Endometrial microvascular endothelial cells (primary cell): Measurements from ENCODE around the gene PRPF40B. TPM values are rescaled to one million over a fixed set of nuclear protein-coding genes. Genes with fewer than 3 reads are reported as not detected.

Source experiments
- in situ Hi-C: cut with HindIII; loops from 2 replicates; pipeline ENCODE4 v1.10.0; 2017; ENCODE audit warnings: low sequenced_read_pairs, low pct_unique_long_range_greater_than_20kb; ENCODE audit errors: inconsistent ontology term
- total RNA-seq: library from RNA; depleted of rRNA; stranded (reverse); fragments of >200 nt; gene quantifications from one replicate; pipeline ENCODE4 v1.2.3, GENCODE V29; 2015; ENCODE audit errors: inconsistent ontology term

PRPF40B gene
- total RNA-seq, 1 donor from 2014 or later: 7.2 TPM

GRCh38 chr12:49672301-49673217, 49.2 kb downstream of the PRPF40B start:
- in situ Hi-C loops: no loop called here

- in situ Hi-C loops: no loop called here
Measured at GRCh38 chr12:49673446-49674317, 50.3 kb downstream of the PRPF40B start.

DNA sequence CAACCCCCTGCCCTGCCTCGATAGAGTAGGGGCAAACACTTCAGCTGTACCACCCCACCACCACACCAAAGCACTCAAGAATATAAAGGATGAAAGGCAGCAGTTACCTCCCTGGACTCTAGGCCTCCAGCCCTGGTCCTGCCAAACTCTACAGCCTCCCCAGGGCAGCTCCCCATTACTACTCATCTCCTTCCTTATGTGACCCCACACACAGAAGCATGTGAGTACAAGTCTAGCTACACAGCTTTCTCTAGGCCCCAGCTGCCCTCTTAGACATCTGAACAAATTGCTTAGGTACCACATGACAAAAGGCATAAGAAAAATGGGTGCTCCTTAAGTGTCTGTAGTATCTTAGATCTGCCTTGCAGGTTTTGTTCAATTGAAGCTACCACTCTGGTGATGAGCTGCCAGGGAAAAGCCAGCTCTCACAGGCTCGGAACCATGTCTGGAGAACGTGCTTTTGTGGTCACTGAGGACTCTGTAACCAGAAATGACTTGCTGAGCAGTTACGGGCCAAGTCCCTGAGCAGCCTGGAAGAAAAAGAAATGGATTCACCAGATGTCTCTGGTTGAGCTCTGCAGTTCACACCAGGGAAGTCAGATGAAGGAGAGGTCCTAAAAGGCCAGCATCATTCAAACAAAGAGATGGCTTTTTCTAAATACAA, 51.1 kb downstream of the PRPF40B start:
- in situ Hi-C loops: no loop called here

DNA sequence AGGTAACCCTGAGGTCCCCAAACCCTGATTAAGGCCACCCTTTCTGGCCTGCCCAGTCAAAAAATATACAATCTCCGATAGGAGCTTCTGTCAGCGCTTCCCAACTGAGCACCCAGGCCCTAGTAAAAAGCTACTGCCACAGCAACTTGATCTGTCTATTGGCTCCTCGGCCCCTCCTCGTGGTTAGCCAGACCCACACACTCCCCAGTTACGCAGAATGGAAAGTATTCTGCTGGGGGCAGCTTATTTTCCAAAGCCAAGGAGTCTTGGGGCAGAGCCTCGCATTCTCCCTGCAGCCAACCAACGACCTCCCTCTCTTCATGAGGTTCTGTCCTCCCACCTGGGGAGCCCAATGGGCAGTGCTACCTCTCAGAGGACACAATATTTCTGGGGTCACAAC, 51.8 kb downstream of the PRPF40B start:
- in situ Hi-C loops: no loop called here

DNA sequence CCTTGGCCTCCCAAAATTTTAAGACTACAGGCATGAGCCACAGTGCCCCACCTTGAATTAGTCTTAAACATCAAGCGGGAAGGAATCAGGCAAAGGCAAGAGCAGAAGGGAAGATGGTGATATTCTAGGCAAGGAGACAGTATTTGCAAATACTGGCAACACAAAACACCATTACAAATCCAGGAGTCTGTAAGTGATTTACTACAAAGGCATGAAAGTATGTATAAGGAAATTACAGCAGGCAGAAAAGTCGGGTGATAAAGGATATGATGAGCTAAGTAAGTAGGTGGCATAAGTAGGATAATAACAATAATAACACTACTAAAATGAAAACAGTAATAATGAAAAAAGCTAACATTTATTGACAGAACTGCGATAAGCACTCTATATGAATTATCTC, 55.4 kb downstream of the PRPF40B start:
- in situ Hi-C loops: no loop called here

DNA sequence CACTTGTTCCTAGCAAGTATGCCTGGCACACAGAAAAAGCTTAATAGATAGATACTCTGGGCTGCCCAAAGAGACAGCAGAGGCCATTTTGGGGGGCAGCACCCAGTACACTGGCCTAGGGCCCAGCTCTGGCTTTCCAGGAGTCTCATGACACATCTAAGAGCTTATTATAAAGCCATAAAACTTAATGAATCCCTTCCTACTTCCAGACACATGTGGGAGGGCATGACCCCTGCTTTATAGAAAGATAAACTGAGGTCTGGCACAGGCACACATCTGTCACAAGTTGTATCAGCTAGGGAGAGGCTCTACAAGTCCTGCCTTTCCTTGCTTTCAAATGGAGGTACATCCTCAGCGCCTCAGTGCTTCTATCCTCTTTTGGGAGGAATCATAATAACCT, 56.7 kb downstream of the PRPF40B start:
- in situ Hi-C loops: no loop called here

DNA sequence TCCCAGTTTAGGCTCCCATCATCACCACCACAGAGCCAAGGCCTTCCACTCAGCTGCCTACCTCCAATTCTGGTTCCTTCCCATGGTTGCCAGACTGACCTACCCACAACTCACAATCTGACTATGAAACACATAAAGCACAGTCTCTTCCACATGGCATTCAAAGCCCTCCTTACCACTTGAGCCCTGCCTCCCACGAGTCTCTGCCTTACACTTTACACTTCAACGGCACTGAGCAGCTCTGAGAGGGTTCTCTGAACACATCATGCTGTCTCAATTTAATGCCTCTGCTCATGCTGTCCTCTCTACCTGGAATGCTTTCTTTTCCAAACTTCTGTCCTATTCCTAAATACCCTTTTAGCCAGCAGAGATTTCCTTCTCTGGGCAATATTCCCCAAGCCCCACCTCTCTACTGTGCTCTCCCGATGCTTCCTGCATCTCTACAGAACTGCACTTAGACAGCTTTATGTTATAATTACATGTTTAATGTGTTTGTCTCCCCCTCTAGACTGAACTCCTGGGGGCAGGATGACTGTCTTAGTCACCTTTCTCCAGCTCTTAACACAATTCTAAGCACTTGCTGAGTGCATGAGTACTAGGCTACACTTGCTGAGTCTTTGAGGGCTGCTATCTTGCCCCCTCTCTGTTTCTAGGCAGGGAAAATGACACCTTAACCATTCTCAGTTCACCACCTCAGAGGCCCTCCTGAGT, 60.4 kb downstream of the PRPF40B start:
- in situ Hi-C loops: no loop called here

DNA sequence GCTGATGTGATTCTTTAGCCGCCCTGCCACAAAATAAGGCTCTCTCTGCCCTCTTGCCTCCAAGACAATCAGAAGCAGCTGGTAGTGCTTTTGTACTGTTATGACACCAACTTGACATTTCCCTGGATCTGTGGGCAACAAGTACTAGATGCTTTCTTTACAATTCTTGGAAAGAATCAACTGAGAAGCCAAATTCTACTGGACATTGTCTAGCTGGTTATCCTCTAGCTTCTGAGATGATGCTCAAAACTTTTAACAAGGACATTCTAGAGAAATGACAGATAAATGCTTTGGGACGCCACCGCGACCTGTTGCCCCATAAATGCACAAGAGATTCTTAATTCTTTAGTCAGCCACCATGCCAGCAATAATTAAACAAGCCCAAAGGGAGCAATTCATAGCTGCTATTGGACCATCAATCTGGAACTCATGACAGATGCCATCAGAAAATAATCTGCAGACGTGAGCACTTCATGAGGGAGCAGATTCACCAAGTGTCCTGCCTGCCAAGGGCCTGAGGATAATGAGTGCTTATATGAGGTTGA, 61.0 kb downstream of the PRPF40B start:
- in situ Hi-C loops: no loop called here

- in situ Hi-C loops: no loop called here
Measured at GRCh38 chr12:49687941-49688340, 64.6 kb downstream of the PRPF40B start.

DNA sequence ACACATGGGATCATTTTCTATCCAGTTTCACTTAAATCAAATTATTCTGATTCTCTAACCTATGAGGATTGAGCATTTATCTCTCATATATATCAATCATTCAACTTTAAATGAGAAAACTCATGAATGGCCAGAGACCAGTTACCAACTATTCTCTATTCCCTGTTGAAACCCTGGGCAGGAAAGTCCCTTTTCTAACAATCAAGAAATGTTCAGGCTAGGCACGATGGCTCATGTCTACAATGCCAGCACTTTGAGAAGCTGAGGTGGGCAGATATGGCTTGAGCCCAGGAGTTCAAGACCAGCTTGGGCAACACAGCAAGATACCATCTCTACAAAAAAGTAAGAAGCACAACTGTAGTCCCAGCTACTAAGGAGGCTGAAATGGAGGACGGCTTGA, 65.9 kb downstream of the PRPF40B start:
- in situ Hi-C loops: no loop called here

- in situ Hi-C loops: no loop called here
Measured at GRCh38 chr12:49689785-49690184, 66.4 kb downstream of the PRPF40B start.

DNA sequence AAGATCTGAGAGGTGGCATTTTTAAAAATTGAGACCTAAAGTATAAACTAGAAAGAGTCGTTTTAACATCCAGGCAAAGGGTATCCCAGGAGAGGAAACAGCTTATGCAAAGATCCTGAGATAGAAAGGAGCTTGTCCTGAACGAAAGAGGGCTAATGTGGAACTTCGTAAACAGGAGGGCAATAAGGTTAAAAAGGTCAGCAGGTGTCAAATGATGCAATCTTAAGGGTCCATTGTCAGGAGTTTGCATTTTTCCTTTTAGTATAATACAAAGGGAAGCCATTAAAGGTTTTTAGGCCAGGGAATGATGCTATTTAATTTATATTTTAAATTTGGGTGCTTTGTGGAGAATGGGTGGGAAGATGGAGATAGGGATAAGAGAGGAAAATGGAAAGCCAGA, 69.5 kb downstream of the PRPF40B start:
- in situ Hi-C loops: no loop called here

- in situ Hi-C loops: no loop called here
Measured at GRCh38 chr12:49693931-49694444, 70.6 kb downstream of the PRPF40B start.

Other genes with a start within 250 kb of the PRPF40B start
- 0.09 TPM for gene KCNH3, start 84.5 kb upstream of the PRPF40B start, total RNA-seq
- 105 TPM for gene MCRS1, start 55.4 kb upstream of the PRPF40B start, total RNA-seq
- not detected for gene FAM186B, start 17.9 kb upstream of the PRPF40B start, total RNA-seq
- 46.6 TPM for gene FMNL3, start 83.8 kb downstream of the PRPF40B start, total RNA-seq
- 415 TPM for gene TMBIM6, start 118.0 kb downstream of the PRPF40B start, total RNA-seq
- gene NCKAP5L, start 204.9 kb downstream of the PRPF40B start, total RNA-seq: 18.3 TPM
- gene BCDIN3D, start 219.5 kb downstream of the PRPF40B start, total RNA-seq: 3.4 TPM